ENCODE data around the gene SCAMP3. TPM values are rescaled to one million over a fixed set of nuclear protein-coding genes. Genes with fewer than 3 reads are reported as not detected.
A peak's percentile ranks its signal among the peaks of the same experiment; 100 is the strongest.
"Not testable (repeated sequence)": the region's sequence is repeated elsewhere in the genome, so short reads cannot be mapped to it uniquely, and the experiment has no call there.

Gene SCAMP3
- total RNA-seq, 1 experiment from 2014 or later: 43.4 TPM

- peak; percentile 88 for DNase-seq (ENCODE audit: low read depth)
Observed at GRCh38 chr1:155255243-155256007, 6.7 kb downstream of the SCAMP3 start, which contains the start of gene ENTREP3. Gene ENTREP3, minus strand, starts transcription at chr1:155255483. Its CDS starts 606 bp downstream, at chr1:155254877.

GRCh38 chr1:155254714-155255242, 7.4 kb downstream of the SCAMP3 start:
- no peak for DNase-seq (ENCODE audit: low read depth)

- DNase-seq (ENCODE audit: low read depth): no peak
Observed at GRCh38 chr1:155254228-155254713, 7.9 kb downstream of the SCAMP3 start.

GRCh38 chr1:155253797-155254196, 8.4 kb downstream of the SCAMP3 start:
- no peak for DNase-seq (ENCODE audit: low read depth)

GRCh38 chr1:155253208-155253607, 9.0 kb downstream of the SCAMP3 start:
- no peak for DNase-seq (ENCODE audit: low read depth)

GRCh38 chr1:155251566-155251965, 10.6 kb downstream of the SCAMP3 start:
- no peak for DNase-seq (ENCODE audit: low read depth)

GRCh38 chr1:155250633-155251449, 11.3 kb downstream of the SCAMP3 start:
- peak; percentile 94 for DNase-seq (ENCODE audit: low read depth)

GRCh38 chr1:155250246-155250632, 11.9 kb downstream of the SCAMP3 start:
- no peak for DNase-seq (ENCODE audit: low read depth)

GRCh38 chr1:155247667-155248553, 14.2 kb downstream of the SCAMP3 start:
- no peak for DNase-seq (ENCODE audit: low read depth)

GRCh38 chr1:155246796-155247195, 15.4 kb downstream of the SCAMP3 start:
- DNase-seq (ENCODE audit: low read depth): not testable (repeated sequence)

- no peak for DNase-seq (ENCODE audit: low read depth)
Observed at GRCh38 chr1:155245163-155245524, 17.0 kb downstream of the SCAMP3 start.

GRCh38 chr1:155244368-155245162, 17.6 kb downstream of the SCAMP3 start:
- DNase-seq (ENCODE audit: low read depth): peak; percentile 99

- no peak for DNase-seq (ENCODE audit: low read depth)
Observed at GRCh38 chr1:155242805-155243358, 19.3 kb downstream of the SCAMP3 start.

GRCh38 chr1:155241841-155242264, 20.3 kb downstream of the SCAMP3 start:
- DNase-seq (ENCODE audit: low read depth): no peak

GRCh38 chr1:155241069-155241679, 21.0 kb downstream of the SCAMP3 start:
- peak; percentile 81 for DNase-seq (ENCODE audit: low read depth)

GRCh38 chr1:155236451-155236850, 25.7 kb downstream of the SCAMP3 start:
- no peak for DNase-seq (ENCODE audit: low read depth)

GRCh38 chr1:155235375-155235774, 26.8 kb downstream of the SCAMP3 start:
- not testable (repeated sequence) for DNase-seq (ENCODE audit: low read depth)

- not testable (repeated sequence) for DNase-seq (ENCODE audit: low read depth)
Observed at GRCh38 chr1:155233502-155233901, 28.7 kb downstream of the SCAMP3 start.

Measured in Daoy (cell line).